ENCODE data around the gene LPP. TPM values are rescaled to one million over a fixed set of nuclear protein-coding genes. Genes with fewer than 3 reads are reported as not detected.

The LPP gene
- polyA plus RNA-seq, 1 experiment = 60.0 TPM

- Histone ChIP-seq H3K27me3 (ENCODE audit: control insufficient read depth, insufficient read depth, low read length) (no peaks in the 10 kb centered on the region), H3K4me3 (ENCODE audit: low read depth, low read length) (no peak overlapping the region), H3K36me3 (ENCODE audit: control insufficient read depth, insufficient read depth, low read length) (no peaks in the 10 kb centered on the region)
- ChIA-PET POLR2A (no interaction called here), CTCF (no interaction called here)
- no peak for DNase-seq (ENCODE audit: low read depth)
- no peak for TF ChIP-seq CTCF (IDR thresholded peaks at IDR 0.05; ENCODE audit: insufficient read depth, low read depth, low read length)
These were observed 759.1 kb downstream of the LPP start for GRCh38 chr3:188913084-188913483.

GRCh38 chr3:188914552-188914951, 760.6 kb downstream of the LPP start:
- ChIA-PET CTCF (interaction anchor here (1.0 to 1.3 kb wide), 2 partner anchors 9 to 41 kb away, joined by 3 read pairs; no protein-coding TSS in a partner anchor), POLR2A (no interaction called here)
- no peak for DNase-seq (ENCODE audit: low read depth)
- Histone ChIP-seq H3K4me3 (ENCODE audit: low read depth, low read length) (no peak overlapping the region), H3K36me3 (ENCODE audit: control insufficient read depth, insufficient read depth, low read length) (no peaks in the 10 kb centered on the region), H3K27me3 (ENCODE audit: control insufficient read depth, insufficient read depth, low read length) (no peaks in the 10 kb centered on the region)
- no peak for TF ChIP-seq CTCF (IDR thresholded peaks at IDR 0.05; ENCODE audit: insufficient read depth, low read depth, low read length)

GRCh38 chr3:188915127-188915526, 761.2 kb downstream of the LPP start:
- Histone ChIP-seq H3K36me3 (ENCODE audit: control insufficient read depth, insufficient read depth, low read length) (no peaks in the 10 kb centered on the region), H3K27me3 (ENCODE audit: control insufficient read depth, insufficient read depth, low read length) (no peaks in the 10 kb centered on the region), H3K4me3 (ENCODE audit: low read depth, low read length) (no peak overlapping the region)
- CTCF ChIA-PET = interaction anchor here (1.0 to 1.3 kb wide), 2 partner anchors 10 to 40 kb away, joined by 3 read pairs; no protein-coding TSS in a partner anchor
- no peak for TF ChIP-seq CTCF (IDR thresholded peaks at IDR 0.05; ENCODE audit: insufficient read depth, low read depth, low read length)
- POLR2A ChIA-PET = interaction anchor here (0.6 kb wide), 1 partner anchor 11 kb away, joined by 8 read pairs; no protein-coding TSS in a partner anchor
- DNase-seq (ENCODE audit: low read depth) = no peak

GRCh38 chr3:188916934-188917401, 763.0 kb downstream of the LPP start:
- Histone ChIP-seq H3K4me3 (ENCODE audit: low read depth, low read length) (no peak overlapping the region), H3K36me3 (ENCODE audit: control insufficient read depth, insufficient read depth, low read length) (no peaks in the 10 kb centered on the region), H3K27me3 (ENCODE audit: control insufficient read depth, insufficient read depth, low read length) (no peaks in the 10 kb centered on the region)
- no peak for TF ChIP-seq CTCF (IDR thresholded peaks at IDR 0.05; ENCODE audit: insufficient read depth, low read depth, low read length)
- ChIA-PET CTCF (interaction anchor here (1.7 kb wide), 1 partner anchor 18 kb away, joined by 6 read pairs; no protein-coding TSS in a partner anchor), POLR2A (no interaction called here)
- DNase-seq (ENCODE audit: low read depth) = no peak

- CTCF ChIA-PET = interaction anchor here (1.7 kb wide), 1 partner anchor 17 kb away, joined by 6 read pairs; no protein-coding TSS in a partner anchor
- H3K27me3 ChIP-seq (ENCODE audit: control insufficient read depth, insufficient read depth, low read length) = no peaks in the 10 kb centered on the region
- H3K4me3 ChIP-seq (ENCODE audit: low read depth, low read length) = no peak overlapping the region
- POLR2A ChIA-PET = no interaction called here
- DNase-seq (ENCODE audit: low read depth) = no peak
- H3K36me3 ChIP-seq (ENCODE audit: control insufficient read depth, insufficient read depth, low read length) = no peaks in the 10 kb centered on the region
- no peak for TF ChIP-seq CTCF (IDR thresholded peaks at IDR 0.05; ENCODE audit: insufficient read depth, low read depth, low read length)
These were observed 764.1 kb downstream of the LPP start for GRCh38 chr3:188918093-188918492.
